WTC11 (cell line): Measurements from ENCODE around the gene PLXDC2. TPM values are rescaled to one million over a fixed set of nuclear protein-coding genes. Genes with fewer than 3 reads are reported as not detected.

Experiments
- ATAC-seq: fragments of 200-7000 bp; cut with Tn5 transposase; 2 replicates; pipeline ENCODE4 v1.10.0; 2021; ENCODE audit warnings: mild to moderate bottlenecking, moderate library complexity
- CTCF ChIA-PET: fragments of 300-600 bp; sonication (Branson Sonifier 250); formaldehyde crosslinking; loops from one replicate; lab custom pipeline; 2021; ENCODE audit warnings: antibody characterized with exemption; lab: Charles Lee
- POLR2A ChIA-PET: fragments of 350-600 bp; sonication (Branson Sonifier 250); formaldehyde crosslinking; loops from one replicate; lab custom pipeline; 2021; ENCODE audit warnings: antibody characterized with exemption; lab: Charles Lee
- DNase-seq: peaks from one replicate; pipeline ENCODE4 v3.0.0; 2021; ENCODE audit warnings: low spot score
- H3K27ac Mint-ChIP-seq: 2 replicates; pipeline ENCODE4 v1.8.0; 2021; ENCODE audit warnings: mixed read lengths
- H3K27me3 Mint-ChIP-seq: 2 replicates; pipeline ENCODE4 v1.8.0; 2021; ENCODE audit warnings: low read depth, mild to moderate bottlenecking, moderate library complexity, mixed read lengths
- H3K36me3 Mint-ChIP-seq: 2 replicates; pipeline ENCODE4 v1.8.0; 2021; ENCODE audit warnings: mixed read lengths
- H3K4me1 Mint-ChIP-seq: 2 replicates; pipeline ENCODE4 v1.8.0; 2022; ENCODE audit warnings: mixed read lengths
- H3K4me3 Mint-ChIP-seq: 2 replicates; pipeline ENCODE4 v1.8.0; 2021; ENCODE audit warnings: mild to moderate bottlenecking, moderate library complexity, mixed read lengths
- H3K9me3 Mint-ChIP-seq: 2 replicates; pipeline ENCODE4 v1.8.0; 2021; ENCODE audit warnings: mixed read lengths
- CREB1 ChIP-seq: sonication (generic); formaldehyde crosslinking; IDR thresholded peaks from 2 replicates; pipeline ENCODE4 v1.8.0; 2023; ENCODE audit warnings: mild to moderate bottlenecking, missing genetic modification reagents
- EMX1 ChIP-seq: fragments of 250-450 bp; sonication (Bioruptor Pico); IDR thresholded peaks from 2 replicates; pipeline ENCODE4 v1.8.0; 2021; ENCODE audit warnings: mild to moderate bottlenecking
- IRF2 ChIP-seq: sonication (generic); formaldehyde crosslinking; IDR thresholded peaks from 2 replicates; pipeline ENCODE4 v1.8.0; 2022; ENCODE audit warnings: low read depth, missing genetic modification reagents, borderline replicate concordance
- TEAD1 ChIP-seq: sonication (generic); formaldehyde crosslinking; IDR thresholded peaks from 2 replicates; pipeline ENCODE4 v1.8.0; 2022; ENCODE audit warnings: mild to moderate bottlenecking, missing genetic modification reagents
- TEAD4 ChIP-seq: sonication (generic); formaldehyde crosslinking; IDR thresholded peaks from 2 replicates; pipeline ENCODE4 v1.8.0; 2022; ENCODE audit warnings: mild to moderate bottlenecking, missing genetic modification reagents
- ZNF121 ChIP-seq: sonication (generic); formaldehyde crosslinking; IDR thresholded peaks from 2 replicates; pipeline ENCODE4 v1.8.0; 2023; ENCODE audit warnings: missing genetic modification reagents
- ZNF232 ChIP-seq: sonication (generic); formaldehyde crosslinking; IDR thresholded peaks from 2 replicates; pipeline ENCODE4 v1.8.0; 2022; ENCODE audit warnings: mild to moderate bottlenecking, missing genetic modification reagents
- ZNF317 ChIP-seq: sonication (generic); formaldehyde crosslinking; IDR thresholded peaks from 2 replicates; pipeline ENCODE4 v1.8.1; 2023; ENCODE audit warnings: low read depth, mild to moderate bottlenecking, moderate library complexity, missing genetic modification reagents, borderline replicate concordance
- total RNA-seq: library from RNA; stranded (reverse); gene quantifications from 3 replicates; pipeline ENCODE4 v1.2.3, GENCODE V29; 2021
- TF ChIP-seq, protein P1 (sequence below): sonication (generic); formaldehyde crosslinking; IDR thresholded peaks from 2 replicates; pipeline ENCODE4 v1.8.1; 2023; ENCODE audit warnings: mild to moderate bottlenecking, missing genetic modification reagents, borderline replicate concordance
- TF ChIP-seq, protein P2 (sequence below): sonication (generic); formaldehyde crosslinking; IDR thresholded peaks from 2 replicates; pipeline ENCODE4 v1.8.1; 2022; ENCODE audit warnings: mild to moderate bottlenecking, missing genetic modification reagents, moderate library complexity, borderline replicate concordance
- TF ChIP-seq, protein P3 (sequence below): sonication (generic); formaldehyde crosslinking; IDR thresholded peaks from 2 replicates; pipeline ENCODE4 v1.8.1; 2022; ENCODE audit warnings: low read depth, mild to moderate bottlenecking, moderate library complexity, missing genetic modification reagents, borderline replicate concordance
- TF ChIP-seq, protein P4 (sequence below): fragments of 250-450 bp; sonication (Bioruptor Pico); IDR thresholded peaks from 2 replicates; pipeline ENCODE4 v1.9.0; 2021; ENCODE audit warnings: mild to moderate bottlenecking
- TF ChIP-seq, protein P5 (sequence below): sonication (generic); formaldehyde crosslinking; conservative IDR thresholded peaks from 2 replicates; pipeline ENCODE4 v1.8.1; 2022; ENCODE audit warnings: mild to moderate bottlenecking, missing genetic modification reagents
- TF ChIP-seq, protein P6 (sequence below): sonication (generic); formaldehyde crosslinking; IDR thresholded peaks from 2 replicates; pipeline ENCODE4 v1.8.0; 2023; ENCODE audit warnings: missing genetic modification reagents
- TF ChIP-seq, protein P7 (sequence below): fragments of 250-450 bp; sonication (Bioruptor Pico); IDR thresholded peaks from 2 replicates; pipeline ENCODE4 v2.1.2; 2022; ENCODE audit warnings: mild to moderate bottlenecking, moderate library complexity
- TF ChIP-seq, protein P8 (sequence below): sonication (generic); formaldehyde crosslinking; IDR thresholded peaks from 2 replicates; pipeline ENCODE4 v1.8.1; 2023; ENCODE audit warnings: mild to moderate bottlenecking, missing genetic modification reagents, moderate library complexity
- TF ChIP-seq, protein P9 (sequence below): sonication (generic); formaldehyde crosslinking; IDR thresholded peaks from 2 replicates; pipeline ENCODE4 v1.8.0; 2022; ENCODE audit warnings: mild to moderate bottlenecking, missing genetic modification reagents

Gene PLXDC2
- total RNA-seq, 1 experiment from 2014 or later: 31.7 TPM

DNA sequence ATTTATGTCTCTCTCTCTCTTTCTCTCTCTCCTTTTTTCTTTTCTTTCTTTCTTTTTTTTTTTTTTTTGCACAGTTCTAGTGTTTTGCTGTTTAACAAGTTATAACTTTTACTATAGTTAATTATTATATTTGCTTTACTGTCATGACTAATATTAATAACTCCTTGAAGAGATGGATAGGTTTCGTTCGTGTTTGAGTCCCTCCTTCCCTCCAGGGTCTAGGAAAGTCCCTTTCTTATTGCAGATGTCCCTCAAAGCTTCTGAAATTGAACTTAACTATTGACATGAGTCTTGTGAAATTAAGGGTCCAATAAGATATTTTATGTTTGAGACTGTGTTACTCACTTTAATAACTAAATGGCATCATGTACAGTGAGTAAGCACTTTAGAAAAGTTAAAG, 131.4 kb downstream of the PLXDC2 start (continued):
- TF ChIP-seq, protein P1, sequence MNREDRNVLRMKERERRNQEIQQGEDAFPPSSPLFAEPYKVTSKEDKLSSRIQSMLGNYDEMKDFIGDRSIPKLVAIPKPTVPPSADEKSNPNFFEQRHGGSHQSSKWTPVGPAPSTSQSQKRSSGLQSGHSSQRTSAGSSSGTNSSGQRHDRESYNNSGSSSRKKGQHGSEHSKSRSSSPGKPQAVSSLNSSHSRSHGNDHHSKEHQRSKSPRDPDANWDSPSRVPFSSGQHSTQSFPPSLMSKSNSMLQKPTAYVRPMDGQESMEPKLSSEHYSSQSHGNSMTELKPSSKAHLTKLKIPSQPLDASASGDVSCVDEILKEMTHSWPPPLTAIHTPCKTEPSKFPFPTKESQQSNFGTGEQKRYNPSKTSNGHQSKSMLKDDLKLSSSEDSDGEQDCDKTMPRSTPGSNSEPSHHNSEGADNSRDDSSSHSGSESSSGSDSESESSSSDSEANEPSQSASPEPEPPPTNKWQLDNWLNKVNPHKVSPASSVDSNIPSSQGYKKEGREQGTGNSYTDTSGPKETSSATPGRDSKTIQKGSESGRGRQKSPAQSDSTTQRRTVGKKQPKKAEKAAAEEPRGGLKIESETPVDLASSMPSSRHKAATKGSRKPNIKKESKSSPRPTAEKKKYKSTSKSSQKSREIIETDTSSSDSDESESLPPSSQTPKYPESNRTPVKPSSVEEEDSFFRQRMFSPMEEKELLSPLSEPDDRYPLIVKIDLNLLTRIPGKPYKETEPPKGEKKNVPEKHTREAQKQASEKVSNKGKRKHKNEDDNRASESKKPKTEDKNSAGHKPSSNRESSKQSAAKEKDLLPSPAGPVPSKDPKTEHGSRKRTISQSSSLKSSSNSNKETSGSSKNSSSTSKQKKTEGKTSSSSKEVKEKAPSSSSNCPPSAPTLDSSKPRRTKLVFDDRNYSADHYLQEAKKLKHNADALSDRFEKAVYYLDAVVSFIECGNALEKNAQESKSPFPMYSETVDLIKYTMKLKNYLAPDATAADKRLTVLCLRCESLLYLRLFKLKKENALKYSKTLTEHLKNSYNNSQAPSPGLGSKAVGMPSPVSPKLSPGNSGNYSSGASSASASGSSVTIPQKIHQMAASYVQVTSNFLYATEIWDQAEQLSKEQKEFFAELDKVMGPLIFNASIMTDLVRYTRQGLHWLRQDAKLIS (CRISPR knock-in tag): no peak
- TF ChIP-seq EMX1 (CRISPR knock-in tag): no peak

DNA sequence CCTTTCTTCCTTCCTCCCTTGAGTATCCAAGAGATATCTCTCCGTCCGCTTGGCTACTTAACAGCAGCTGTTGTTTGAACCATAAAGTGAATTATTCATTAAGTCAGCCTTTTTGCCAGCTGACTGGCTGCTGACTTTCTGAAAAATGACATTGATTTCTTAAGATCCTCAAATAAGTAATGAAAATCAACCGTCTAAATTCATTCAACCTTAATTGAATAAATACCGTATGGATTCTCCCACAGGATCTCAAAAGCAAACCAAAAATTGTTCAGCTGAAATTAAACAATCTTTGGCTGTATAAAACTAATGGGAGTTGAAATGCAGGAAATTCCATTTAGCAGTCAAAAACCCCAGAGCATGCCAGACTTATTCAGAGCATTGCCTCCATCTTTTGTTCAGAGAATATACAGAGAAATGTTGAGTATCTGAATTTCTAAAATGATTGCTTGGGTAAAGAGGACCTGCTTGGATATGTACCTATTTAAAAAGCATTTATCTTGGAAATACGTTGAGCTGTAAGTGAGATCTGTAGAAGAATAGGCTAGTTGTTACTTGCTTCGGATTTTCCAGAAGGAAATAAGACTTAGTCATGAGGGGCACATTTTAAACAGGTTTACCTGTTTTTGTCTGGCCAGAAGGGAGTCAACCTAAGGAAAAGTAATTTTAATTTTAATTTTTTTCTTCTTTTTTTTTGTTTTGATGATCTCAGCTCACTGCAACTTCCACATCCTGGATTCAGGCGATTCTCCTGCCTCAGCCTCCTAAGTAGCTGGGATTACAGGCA, 136.2 kb downstream of the PLXDC2 start:
- H3K4me1 Mint-ChIP-seq: peaks cover 14% of the 10 kb centered on the region
- POLR2A ChIA-PET: no interaction called here
- peak overlapping the region; percentile 54; the same call in 1 of the 2 replicates for H3K27ac Mint-ChIP-seq
- TF ChIP-seq, protein P2, sequence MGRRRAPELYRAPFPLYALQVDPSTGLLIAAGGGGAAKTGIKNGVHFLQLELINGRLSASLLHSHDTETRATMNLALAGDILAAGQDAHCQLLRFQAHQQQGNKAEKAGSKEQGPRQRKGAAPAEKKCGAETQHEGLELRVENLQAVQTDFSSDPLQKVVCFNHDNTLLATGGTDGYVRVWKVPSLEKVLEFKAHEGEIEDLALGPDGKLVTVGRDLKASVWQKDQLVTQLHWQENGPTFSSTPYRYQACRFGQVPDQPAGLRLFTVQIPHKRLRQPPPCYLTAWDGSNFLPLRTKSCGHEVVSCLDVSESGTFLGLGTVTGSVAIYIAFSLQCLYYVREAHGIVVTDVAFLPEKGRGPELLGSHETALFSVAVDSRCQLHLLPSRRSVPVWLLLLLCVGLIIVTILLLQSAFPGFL (CRISPR knock-in tag): no peak
- TF ChIP-seq TEAD4 (CRISPR knock-in tag) (no peak), IRF2 (CRISPR knock-in tag) (no peak), ZNF317 (no peak)
- TF ChIP-seq, all 79 proteins: peak for 0
- Mint-ChIP-seq H3K4me3 (no peak overlapping the region), H3K36me3 (no peaks in the 10 kb centered on the region), H3K9me3 (no peaks in the 10 kb centered on the region), H3K27me3 (no peaks in the 10 kb centered on the region)
- CTCF ChIA-PET: no interaction called here
- DNase-seq: no peak
- ATAC-seq: no peak

DNA sequence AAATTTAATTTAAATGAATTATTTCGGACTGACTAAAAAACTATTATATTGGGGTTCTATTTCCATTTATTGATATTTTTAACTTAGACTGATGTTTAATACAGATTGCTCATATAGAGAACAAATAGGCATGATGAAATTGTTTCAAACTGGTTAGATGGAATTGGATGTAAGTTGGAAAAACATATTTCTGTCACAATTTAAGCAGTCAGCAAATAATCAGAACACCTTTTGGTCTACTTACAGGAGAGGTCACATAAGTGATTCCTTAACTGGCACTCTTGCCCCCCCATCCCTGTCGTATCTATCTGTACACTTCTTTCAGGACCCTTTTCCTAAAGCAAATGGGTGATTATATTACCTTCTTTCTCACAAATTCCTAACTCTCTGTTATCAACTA, 138.4 kb downstream of the PLXDC2 start:
- no peaks in the 10 kb centered on the region for H3K27me3 Mint-ChIP-seq
- DNase-seq (no peak), ATAC-seq (no peak)
- no peaks in the 10 kb centered on the region for H3K9me3 Mint-ChIP-seq
- ChIA-PET CTCF (no interaction called here), POLR2A (no interaction called here)
- no peak overlapping the region for H3K4me3 Mint-ChIP-seq
- H3K36me3 Mint-ChIP-seq: no peaks in the 10 kb centered on the region
- H3K27ac Mint-ChIP-seq: no peak overlapping the region
- peaks cover 24% of the 10 kb centered on the region for H3K4me1 Mint-ChIP-seq
- TF ChIP-seq, protein P3, sequence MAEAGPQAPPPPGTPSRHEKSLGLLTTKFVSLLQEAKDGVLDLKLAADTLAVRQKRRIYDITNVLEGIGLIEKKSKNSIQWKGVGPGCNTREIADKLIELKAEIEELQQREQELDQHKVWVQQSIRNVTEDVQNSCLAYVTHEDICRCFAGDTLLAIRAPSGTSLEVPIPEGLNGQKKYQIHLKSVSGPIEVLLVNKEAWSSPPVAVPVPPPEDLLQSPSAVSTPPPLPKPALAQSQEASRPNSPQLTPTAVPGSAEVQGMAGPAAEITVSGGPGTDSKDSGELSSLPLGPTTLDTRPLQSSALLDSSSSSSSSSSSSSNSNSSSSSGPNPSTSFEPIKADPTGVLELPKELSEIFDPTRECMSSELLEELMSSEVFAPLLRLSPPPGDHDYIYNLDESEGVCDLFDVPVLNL: no peak
- TF ChIP-seq, protein P1 (CRISPR knock-in tag): no peak
- TF ChIP-seq, protein P4, sequence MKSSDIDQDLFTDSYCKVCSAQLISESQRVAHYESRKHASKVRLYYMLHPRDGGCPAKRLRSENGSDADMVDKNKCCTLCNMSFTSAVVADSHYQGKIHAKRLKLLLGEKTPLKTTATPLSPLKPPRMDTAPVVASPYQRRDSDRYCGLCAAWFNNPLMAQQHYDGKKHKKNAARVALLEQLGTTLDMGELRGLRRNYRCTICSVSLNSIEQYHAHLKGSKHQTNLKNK (CRISPR knock-in tag): no peak
- TF ChIP-seq, protein P5, sequence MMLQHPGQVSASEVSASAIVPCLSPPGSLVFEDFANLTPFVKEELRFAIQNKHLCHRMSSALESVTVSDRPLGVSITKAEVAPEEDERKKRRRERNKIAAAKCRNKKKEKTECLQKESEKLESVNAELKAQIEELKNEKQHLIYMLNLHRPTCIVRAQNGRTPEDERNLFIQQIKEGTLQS (CRISPR knock-in tag): no peak
- TF ChIP-seq, protein P6, sequence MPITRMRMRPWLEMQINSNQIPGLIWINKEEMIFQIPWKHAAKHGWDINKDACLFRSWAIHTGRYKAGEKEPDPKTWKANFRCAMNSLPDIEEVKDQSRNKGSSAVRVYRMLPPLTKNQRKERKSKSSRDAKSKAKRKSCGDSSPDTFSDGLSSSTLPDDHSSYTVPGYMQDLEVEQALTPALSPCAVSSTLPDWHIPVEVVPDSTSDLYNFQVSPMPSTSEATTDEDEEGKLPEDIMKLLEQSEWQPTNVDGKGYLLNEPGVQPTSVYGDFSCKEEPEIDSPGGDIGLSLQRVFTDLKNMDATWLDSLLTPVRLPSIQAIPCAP (CRISPR knock-in tag): no peak
- TF ChIP-seq, protein P7, sequence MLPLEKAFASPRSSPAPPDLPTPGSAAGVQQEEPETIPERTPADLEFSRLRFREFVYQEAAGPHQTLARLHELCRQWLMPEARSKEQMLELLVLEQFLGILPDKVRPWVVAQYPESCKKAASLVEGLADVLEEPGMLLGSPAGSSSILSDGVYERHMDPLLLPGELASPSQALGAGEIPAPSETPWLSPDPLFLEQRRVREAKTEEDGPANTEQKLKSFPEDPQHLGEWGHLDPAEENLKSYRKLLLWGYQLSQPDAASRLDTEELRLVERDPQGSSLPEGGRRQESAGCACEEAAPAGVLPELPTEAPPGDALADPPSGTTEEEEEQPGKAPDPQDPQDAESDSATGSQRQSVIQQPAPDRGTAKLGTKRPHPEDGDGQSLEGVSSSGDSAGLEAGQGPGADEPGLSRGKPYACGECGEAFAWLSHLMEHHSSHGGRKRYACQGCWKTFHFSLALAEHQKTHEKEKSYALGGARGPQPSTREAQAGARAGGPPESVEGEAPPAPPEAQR: no peak
- TF ChIP-seq EMX1 (CRISPR knock-in tag) (no peak), TEAD4 (CRISPR knock-in tag) (no peak), ZNF232 (CRISPR knock-in tag) (no peak), CREB1 (CRISPR knock-in tag) (no peak), ZNF121 (CRISPR knock-in tag) (no peak), TEAD1 (CRISPR knock-in tag) (no peak)
- TF ChIP-seq, protein P8, sequence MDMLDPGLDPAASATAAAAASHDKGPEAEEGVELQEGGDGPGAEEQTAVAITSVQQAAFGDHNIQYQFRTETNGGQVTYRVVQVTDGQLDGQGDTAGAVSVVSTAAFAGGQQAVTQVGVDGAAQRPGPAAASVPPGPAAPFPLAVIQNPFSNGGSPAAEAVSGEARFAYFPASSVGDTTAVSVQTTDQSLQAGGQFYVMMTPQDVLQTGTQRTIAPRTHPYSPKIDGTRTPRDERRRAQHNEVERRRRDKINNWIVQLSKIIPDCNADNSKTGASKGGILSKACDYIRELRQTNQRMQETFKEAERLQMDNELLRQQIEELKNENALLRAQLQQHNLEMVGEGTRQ (CRISPR knock-in tag): no peak
- TF ChIP-seq, protein P9, sequence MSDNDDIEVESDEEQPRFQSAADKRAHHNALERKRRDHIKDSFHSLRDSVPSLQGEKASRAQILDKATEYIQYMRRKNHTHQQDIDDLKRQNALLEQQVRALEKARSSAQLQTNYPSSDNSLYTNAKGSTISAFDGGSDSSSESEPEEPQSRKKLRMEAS (CRISPR knock-in tag): no peak
